Liver (tissue), 3 donors: Measurements from ENCODE around the gene CDRT4.

Source experiments
- FOXA2 ChIP-seq: IDR thresholded peaks from 2 replicates; pipeline ENCODE4 v1.6.1; 2016; ENCODE audit warnings: antibody characterized with exemption
- JUND ChIP-seq, 2 donors: IDR thresholded peaks; 2 replicates each; pipeline ENCODE4 v1.6.1; 2016; ENCODE audit warnings: antibody characterized with exemption in 2 of 2
- NR2F2 ChIP-seq: IDR thresholded peaks from 2 replicates; pipeline ENCODE4 v1.6.1; 2016; ENCODE audit warnings: antibody characterized with exemption
- RXRA ChIP-seq, 2 donors: IDR thresholded peaks; 2 replicates each; pipeline ENCODE4 v1.6.1; 2017 to 2018; ENCODE audit warnings: antibody characterized with exemption in 2 of 2, mild to moderate bottlenecking in 1 of 2
- TAF1 ChIP-seq: conservative IDR thresholded peaks from 2 replicates; pipeline ENCODE4 v1.6.1; 2016; ENCODE audit warnings: antibody characterized with exemption, mild to moderate bottlenecking
- YY1 ChIP-seq: IDR thresholded peaks from 2 replicates; pipeline ENCODE4 v1.6.1; 2016; ENCODE audit warnings: antibody characterized with exemption, mild to moderate bottlenecking
- TF ChIP-seq, protein P1 (sequence below): fragments of 150-350 bp; IDR thresholded peaks from 2 replicates; pipeline ENCODE4 v1.5.1; 2017; ENCODE audit warnings: improper control_type of control experiment, low read depth, low read length; ENCODE audit not compliant: missing input control
- TF ChIP-seq, protein P2 (sequence below): IDR thresholded peaks from 2 replicates; pipeline ENCODE4 v1.6.1; 2016; ENCODE audit warnings: antibody characterized with exemption
- TF ChIP-seq, protein P3 (sequence below): IDR thresholded peaks from 2 replicates; pipeline ENCODE4 v1.6.1; 2016; ENCODE audit warnings: antibody characterized with exemption, mild to moderate bottlenecking
- TF ChIP-seq, protein P4 (sequence below): IDR thresholded peaks from 2 replicates; pipeline ENCODE4 v1.6.1; 2016; ENCODE audit warnings: antibody characterized with exemption
- donor health status: healthy.
- donor health status: healthy.

DNA sequence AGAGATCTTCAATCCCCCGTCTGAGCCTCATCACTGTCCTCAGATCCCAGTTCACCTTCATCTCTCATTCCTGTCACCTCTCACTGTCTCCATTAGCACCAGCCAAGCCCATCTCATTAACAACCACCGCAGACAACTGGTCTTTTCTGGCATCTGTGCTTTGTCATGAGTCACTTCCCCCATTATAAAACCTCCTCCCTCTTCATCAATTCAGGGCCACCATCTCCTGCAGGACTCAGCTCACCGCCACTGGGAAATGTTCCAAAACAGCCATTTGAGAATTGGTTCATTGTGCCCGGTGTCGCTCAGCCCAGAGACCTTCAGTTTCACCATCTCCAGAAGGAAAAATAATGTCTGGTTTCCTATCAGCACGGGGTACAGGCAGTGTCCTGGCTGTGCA, 69.1 kb downstream of the CDRT4 start:
- TF ChIP-seq, protein P1, sequence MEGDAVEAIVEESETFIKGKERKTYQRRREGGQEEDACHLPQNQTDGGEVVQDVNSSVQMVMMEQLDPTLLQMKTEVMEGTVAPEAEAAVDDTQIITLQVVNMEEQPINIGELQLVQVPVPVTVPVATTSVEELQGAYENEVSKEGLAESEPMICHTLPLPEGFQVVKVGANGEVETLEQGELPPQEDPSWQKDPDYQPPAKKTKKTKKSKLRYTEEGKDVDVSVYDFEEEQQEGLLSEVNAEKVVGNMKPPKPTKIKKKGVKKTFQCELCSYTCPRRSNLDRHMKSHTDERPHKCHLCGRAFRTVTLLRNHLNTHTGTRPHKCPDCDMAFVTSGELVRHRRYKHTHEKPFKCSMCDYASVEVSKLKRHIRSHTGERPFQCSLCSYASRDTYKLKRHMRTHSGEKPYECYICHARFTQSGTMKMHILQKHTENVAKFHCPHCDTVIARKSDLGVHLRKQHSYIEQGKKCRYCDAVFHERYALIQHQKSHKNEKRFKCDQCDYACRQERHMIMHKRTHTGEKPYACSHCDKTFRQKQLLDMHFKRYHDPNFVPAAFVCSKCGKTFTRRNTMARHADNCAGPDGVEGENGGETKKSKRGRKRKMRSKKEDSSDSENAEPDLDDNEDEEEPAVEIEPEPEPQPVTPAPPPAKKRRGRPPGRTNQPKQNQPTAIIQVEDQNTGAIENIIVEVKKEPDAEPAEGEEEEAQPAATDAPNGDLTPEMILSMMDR: no peak
- TF ChIP-seq, protein P2, sequence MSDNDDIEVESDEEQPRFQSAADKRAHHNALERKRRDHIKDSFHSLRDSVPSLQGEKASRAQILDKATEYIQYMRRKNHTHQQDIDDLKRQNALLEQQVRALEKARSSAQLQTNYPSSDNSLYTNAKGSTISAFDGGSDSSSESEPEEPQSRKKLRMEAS: no peak
- TF ChIP-seq, protein P3, sequence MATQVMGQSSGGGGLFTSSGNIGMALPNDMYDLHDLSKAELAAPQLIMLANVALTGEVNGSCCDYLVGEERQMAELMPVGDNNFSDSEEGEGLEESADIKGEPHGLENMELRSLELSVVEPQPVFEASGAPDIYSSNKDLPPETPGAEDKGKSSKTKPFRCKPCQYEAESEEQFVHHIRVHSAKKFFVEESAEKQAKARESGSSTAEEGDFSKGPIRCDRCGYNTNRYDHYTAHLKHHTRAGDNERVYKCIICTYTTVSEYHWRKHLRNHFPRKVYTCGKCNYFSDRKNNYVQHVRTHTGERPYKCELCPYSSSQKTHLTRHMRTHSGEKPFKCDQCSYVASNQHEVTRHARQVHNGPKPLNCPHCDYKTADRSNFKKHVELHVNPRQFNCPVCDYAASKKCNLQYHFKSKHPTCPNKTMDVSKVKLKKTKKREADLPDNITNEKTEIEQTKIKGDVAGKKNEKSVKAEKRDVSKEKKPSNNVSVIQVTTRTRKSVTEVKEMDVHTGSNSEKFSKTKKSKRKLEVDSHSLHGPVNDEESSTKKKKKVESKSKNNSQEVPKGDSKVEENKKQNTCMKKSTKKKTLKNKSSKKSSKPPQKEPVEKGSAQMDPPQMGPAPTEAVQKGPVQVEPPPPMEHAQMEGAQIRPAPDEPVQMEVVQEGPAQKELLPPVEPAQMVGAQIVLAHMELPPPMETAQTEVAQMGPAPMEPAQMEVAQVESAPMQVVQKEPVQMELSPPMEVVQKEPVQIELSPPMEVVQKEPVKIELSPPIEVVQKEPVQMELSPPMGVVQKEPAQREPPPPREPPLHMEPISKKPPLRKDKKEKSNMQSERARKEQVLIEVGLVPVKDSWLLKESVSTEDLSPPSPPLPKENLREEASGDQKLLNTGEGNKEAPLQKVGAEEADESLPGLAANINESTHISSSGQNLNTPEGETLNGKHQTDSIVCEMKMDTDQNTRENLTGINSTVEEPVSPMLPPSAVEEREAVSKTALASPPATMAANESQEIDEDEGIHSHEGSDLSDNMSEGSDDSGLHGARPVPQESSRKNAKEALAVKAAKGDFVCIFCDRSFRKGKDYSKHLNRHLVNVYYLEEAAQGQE: no peak
- TF ChIP-seq RXRA (IDR thresholded peaks at IDR 0.05): no peak
- TF ChIP-seq YY1: no peak
- TF ChIP-seq TAF1: no peak
- TF ChIP-seq, protein P4, sequence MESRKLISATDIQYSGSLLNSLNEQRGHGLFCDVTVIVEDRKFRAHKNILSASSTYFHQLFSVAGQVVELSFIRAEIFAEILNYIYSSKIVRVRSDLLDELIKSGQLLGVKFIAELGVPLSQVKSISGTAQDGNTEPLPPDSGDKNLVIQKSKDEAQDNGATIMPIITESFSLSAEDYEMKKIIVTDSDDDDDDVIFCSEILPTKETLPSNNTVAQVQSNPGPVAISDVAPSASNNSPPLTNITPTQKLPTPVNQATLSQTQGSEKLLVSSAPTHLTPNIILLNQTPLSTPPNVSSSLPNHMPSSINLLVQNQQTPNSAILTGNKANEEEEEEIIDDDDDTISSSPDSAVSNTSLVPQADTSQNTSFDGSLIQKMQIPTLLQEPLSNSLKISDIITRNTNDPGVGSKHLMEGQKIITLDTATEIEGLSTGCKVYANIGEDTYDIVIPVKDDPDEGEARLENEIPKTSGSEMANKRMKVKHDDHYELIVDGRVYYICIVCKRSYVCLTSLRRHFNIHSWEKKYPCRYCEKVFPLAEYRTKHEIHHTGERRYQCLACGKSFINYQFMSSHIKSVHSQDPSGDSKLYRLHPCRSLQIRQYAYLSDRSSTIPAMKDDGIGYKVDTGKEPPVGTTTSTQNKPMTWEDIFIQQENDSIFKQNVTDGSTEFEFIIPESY: no peak
- TF ChIP-seq JUND (IDR thresholded peaks at IDR 0.05): no peak
- no peak for TF ChIP-seq NR2F2
- TF ChIP-seq FOXA2: no peak
